Sigmoid colon (tissue), 4 donors: Measurements from ENCODE around the gene LYSMD2.

ENCODE experiments used
- EP300 ChIP-seq, 4 donors: sonication (generic); formaldehyde crosslinking; IDR thresholded peaks; one replicate each; pipeline ENCODE4 v1.6.1; 2017; ENCODE audit warnings: antibody characterized with exemption in 4 of 4
- POLR2A ChIP-seq, 2 donors: fragments of 450-650 bp; IDR thresholded peaks; one replicate each; pipeline ENCODE4 v1.6.1; 2016; ENCODE audit warnings: antibody characterized with exemption in 2 of 2, mild to moderate bottlenecking in 2 of 2, moderate library complexity in 2 of 2
- POLR2AphosphoS5 ChIP-seq, 4 donors: sonication (generic); formaldehyde crosslinking; IDR thresholded peaks; one replicate each; pipeline ENCODE4 v1.6.1; 2017; ENCODE audit warnings: antibody characterized with exemption in 4 of 4
- TF ChIP-seq, protein P1 (sequence below), 4 experiments: fragments of 450-650 bp in 3 of 4; fragments of 200-600 bp in 1 of 4; IDR thresholded peaks; one replicate each; pipeline ENCODE4 v1.5.1; 2016 to 2019; ENCODE audit warnings: antibody characterized with exemption in 4 of 4, mild to moderate bottlenecking in 3 of 4, moderate library complexity in 2 of 4

- TF ChIP-seq, protein P1, sequence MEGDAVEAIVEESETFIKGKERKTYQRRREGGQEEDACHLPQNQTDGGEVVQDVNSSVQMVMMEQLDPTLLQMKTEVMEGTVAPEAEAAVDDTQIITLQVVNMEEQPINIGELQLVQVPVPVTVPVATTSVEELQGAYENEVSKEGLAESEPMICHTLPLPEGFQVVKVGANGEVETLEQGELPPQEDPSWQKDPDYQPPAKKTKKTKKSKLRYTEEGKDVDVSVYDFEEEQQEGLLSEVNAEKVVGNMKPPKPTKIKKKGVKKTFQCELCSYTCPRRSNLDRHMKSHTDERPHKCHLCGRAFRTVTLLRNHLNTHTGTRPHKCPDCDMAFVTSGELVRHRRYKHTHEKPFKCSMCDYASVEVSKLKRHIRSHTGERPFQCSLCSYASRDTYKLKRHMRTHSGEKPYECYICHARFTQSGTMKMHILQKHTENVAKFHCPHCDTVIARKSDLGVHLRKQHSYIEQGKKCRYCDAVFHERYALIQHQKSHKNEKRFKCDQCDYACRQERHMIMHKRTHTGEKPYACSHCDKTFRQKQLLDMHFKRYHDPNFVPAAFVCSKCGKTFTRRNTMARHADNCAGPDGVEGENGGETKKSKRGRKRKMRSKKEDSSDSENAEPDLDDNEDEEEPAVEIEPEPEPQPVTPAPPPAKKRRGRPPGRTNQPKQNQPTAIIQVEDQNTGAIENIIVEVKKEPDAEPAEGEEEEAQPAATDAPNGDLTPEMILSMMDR (IDR thresholded peaks at IDR 0.05) = no peak
- TF ChIP-seq POLR2A (IDR thresholded peaks at IDR 0.05) (no peak), EP300 (IDR thresholded peaks at IDR 0.05) (no peak), POLR2AphosphoS5 (IDR thresholded peaks at IDR 0.05) (no peak)
These were observed 59.4 kb downstream of the LYSMD2 start for GRCh38 chr15:51678096-51678495.
